ENCODE measurements around the gene SEC62. TPM values are rescaled to one million over a fixed set of nuclear protein-coding genes. Genes with fewer than 3 reads are reported as not detected.

SEC62 gene
- total and polyA plus RNA-seq, 9 of the 15 experiments (the other 6 are each of a cell fraction or from before 2014, with no cell fraction given): 34.5 to 152 (median 51.8) TPM

GRCh38 chr3:169966428-169966950 lies at the start of gene SEC62 (continued):
- peak; percentile 52 for TF ChIP-seq JUND (IDR thresholded peaks at IDR 0.05; ENCODE audit: borderline replicate concordance, low read depth, low read length)
- peak; percentile 31; the same call in 1 of the 3 replicates for TF ChIP-seq JUND (tag; IDR thresholded peaks at IDR 0.05; ENCODE audit: borderline replicate concordance, low read depth, low read length)
- no peak; the same call in 1 of the 2 replicates for TF ChIP-seq EP300 (IDR thresholded peaks at IDR 0.05; ENCODE audit: low read length)
- TF ChIP-seq, protein P1, sequence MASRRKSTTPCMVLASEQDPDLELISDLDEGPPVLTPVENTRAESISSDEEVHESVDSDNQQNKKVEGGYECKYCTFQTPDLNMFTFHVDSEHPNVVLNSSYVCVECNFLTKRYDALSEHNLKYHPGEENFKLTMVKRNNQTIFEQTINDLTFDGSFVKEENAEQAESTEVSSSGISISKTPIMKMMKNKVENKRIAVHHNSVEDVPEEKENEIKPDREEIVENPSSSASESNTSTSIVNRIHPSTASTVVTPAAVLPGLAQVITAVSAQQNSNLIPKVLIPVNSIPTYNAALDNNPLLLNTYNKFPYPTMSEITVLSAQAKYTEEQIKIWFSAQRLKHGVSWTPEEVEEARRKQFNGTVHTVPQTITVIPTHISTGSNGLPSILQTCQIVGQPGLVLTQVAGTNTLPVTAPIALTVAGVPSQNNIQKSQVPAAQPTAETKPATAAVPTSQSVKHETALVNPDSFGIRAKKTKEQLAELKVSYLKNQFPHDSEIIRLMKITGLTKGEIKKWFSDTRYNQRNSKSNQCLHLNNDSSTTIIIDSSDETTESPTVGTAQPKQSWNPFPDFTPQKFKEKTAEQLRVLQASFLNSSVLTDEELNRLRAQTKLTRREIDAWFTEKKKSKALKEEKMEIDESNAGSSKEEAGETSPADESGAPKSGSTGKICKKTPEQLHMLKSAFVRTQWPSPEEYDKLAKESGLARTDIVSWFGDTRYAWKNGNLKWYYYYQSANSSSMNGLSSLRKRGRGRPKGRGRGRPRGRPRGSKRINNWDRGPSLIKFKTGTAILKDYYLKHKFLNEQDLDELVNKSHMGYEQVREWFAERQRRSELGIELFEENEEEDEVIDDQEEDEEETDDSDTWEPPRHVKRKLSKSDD (conservative IDR thresholded peaks at IDR 0.05; ENCODE audit: low read length): peak; percentile 89
- TF ChIP-seq, protein P2, sequence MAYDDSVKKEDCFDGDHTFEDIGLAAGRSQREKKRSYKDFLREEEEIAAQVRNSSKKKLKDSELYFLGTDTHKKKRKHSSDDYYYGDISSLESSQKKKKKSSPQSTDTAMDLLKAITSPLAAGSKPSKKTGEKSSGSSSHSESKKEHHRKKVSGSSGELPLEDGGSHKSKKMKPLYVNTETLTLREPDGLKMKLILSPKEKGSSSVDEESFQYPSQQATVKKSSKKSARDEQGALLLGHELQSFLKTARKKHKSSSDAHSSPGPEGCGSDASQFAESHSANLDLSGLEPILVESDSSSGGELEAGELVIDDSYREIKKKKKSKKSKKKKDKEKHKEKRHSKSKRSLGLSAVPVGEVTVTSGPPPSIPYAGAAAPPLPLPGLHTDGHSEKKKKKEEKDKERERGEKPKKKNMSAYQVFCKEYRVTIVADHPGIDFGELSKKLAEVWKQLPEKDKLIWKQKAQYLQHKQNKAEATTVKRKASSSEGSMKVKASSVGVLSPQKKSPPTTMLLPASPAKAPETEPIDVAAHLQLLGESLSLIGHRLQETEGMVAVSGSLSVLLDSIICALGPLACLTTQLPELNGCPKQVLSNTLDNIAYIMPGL (CRISPR knock-in tag; IDR thresholded peaks at IDR 0.05): peak; percentile 47; the same call in 1 of the 2 replicates
- peak; percentile 85; the same call in 1 of the 2 replicates for TF ChIP-seq CTBP1 (IDR thresholded peaks at IDR 0.05; ENCODE audit: borderline replicate concordance)
- no peak for TF ChIP-seq POLR3G (IDR thresholded peaks at IDR 0.05; ENCODE audit: extremely low read depth, insufficient read length, insufficient replicate concordance)
- TF ChIP-seq ZNF740 (CRISPR knock-in tag; IDR thresholded peaks at IDR 0.05): no peak
- peak in 1 of 2 experiments; percentile 81; a peak in 1 of 4 replicates for TF ChIP-seq ZNF740 (tag; IDR thresholded peaks at IDR 0.05)
- peak; percentile 34; the same call in 1 of the 2 replicates for TF ChIP-seq GMEB1 (CRISPR knock-in tag; IDR thresholded peaks at IDR 0.05)
- TF ChIP-seq ZNF143 (CRISPR knock-in tag; IDR thresholded peaks at IDR 0.05): no peak
- TF ChIP-seq EP400 (IDR thresholded peaks at IDR 0.05): peak; percentile 84
- peak; percentile 86 for TF ChIP-seq POLR2H (tag; IDR thresholded peaks at IDR 0.05; ENCODE audit: low read depth)
- TF ChIP-seq PHF21A (IDR thresholded peaks at IDR 0.05; ENCODE audit: borderline replicate concordance, low read depth): peak; percentile 40; the same call in 1 of the 2 replicates
- TF ChIP-seq, protein P3, sequence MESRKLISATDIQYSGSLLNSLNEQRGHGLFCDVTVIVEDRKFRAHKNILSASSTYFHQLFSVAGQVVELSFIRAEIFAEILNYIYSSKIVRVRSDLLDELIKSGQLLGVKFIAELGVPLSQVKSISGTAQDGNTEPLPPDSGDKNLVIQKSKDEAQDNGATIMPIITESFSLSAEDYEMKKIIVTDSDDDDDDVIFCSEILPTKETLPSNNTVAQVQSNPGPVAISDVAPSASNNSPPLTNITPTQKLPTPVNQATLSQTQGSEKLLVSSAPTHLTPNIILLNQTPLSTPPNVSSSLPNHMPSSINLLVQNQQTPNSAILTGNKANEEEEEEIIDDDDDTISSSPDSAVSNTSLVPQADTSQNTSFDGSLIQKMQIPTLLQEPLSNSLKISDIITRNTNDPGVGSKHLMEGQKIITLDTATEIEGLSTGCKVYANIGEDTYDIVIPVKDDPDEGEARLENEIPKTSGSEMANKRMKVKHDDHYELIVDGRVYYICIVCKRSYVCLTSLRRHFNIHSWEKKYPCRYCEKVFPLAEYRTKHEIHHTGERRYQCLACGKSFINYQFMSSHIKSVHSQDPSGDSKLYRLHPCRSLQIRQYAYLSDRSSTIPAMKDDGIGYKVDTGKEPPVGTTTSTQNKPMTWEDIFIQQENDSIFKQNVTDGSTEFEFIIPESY (CRISPR knock-in tag; IDR thresholded peaks at IDR 0.05): peak; percentile 67; the same call in 1 of the 2 replicates
- peak; percentile 72 for TF ChIP-seq NEUROD1 (IDR thresholded peaks at IDR 0.05; ENCODE audit: borderline replicate concordance, low read depth, low read length, partially characterized antibody)
